ENCODE results near the gene GAB3. TPM values are rescaled to one million over a fixed set of nuclear protein-coding genes. Genes with fewer than 3 reads are reported as not detected.

Gene GAB3
- total RNA-seq, 1 donor from 2014 or later, result 1.7 TPM

- peak overlapping the region; percentile 87 for H3K27ac Mint-ChIP-seq (ENCODE audit: unreplicated experiment)
- H3K9me3 Mint-ChIP-seq (ENCODE audit: unreplicated experiment), result no peaks in the 10 kb centered on the region
- Histone ChIP-seq H2AFZ (ENCODE audit: low read depth, low read length) (peak overlapping the region; percentile 41), H3K27ac (ENCODE audit: low read depth, low read length) (peak overlapping the region; percentile 71), H3K36me3 (ENCODE audit: insufficient read depth, low read length) (no peaks in the 10 kb centered on the region), H3K9ac (ENCODE audit: low read length) (peak overlapping the region; percentile 48), H3K4me2 (ENCODE audit: low read length) (peak overlapping the region; percentile 62), H3K79me2 (ENCODE audit: insufficient read depth, low read length) (no peaks in the 10 kb centered on the region), H3K9me3 (ENCODE audit: insufficient read depth, low read depth, low read length) (no peaks in the 10 kb centered on the region), H3K4me3 (ENCODE audit: insufficient read depth, low read depth, low read length) (no peak overlapping the region), H3K27me3 (ENCODE audit: insufficient read depth, low read length) (no peaks in the 10 kb centered on the region), H4K20me1 (ENCODE audit: insufficient read depth, low read length) (no peaks in the 10 kb centered on the region), H3K4me1 (ENCODE audit: insufficient read depth, low read length) (peaks cover 60% of the 10 kb centered on the region)
- TF ChIP-seq EZH2 (IDR thresholded peaks at IDR 0.05; ENCODE audit: insufficient read depth, low read length), result no peak
- no peak for TF ChIP-seq CTCF (IDR thresholded peaks at IDR 0.05; ENCODE audit: insufficient read depth, low read depth, low read length)
- H3K27me3 Mint-ChIP-seq (ENCODE audit: low read depth, unreplicated experiment), result no peaks in the 10 kb centered on the region
- FAIRE-seq (peak; percentile 98), DNase-seq (ENCODE audit: low read depth) (peak; percentile 90)
- peak overlapping the region; percentile 42 for H3K4me3 Mint-ChIP-seq (ENCODE audit: unreplicated experiment)
- H3K4me1 Mint-ChIP-seq (ENCODE audit: low read depth, unreplicated experiment), result peaks cover 54% of the 10 kb centered on the region
- no peaks in the 10 kb centered on the region for H3K36me3 Mint-ChIP-seq (ENCODE audit: low read depth, unreplicated experiment)
These were observed 15.0 kb downstream of the GAB3 start for GRCh38 chrX:154735695-154736393.

- Histone ChIP-seq H3K9me3 (ENCODE audit: insufficient read depth, low read depth, low read length) (no peaks in the 10 kb centered on the region), H3K9ac (ENCODE audit: low read length) (peak overlapping the region; percentile 51), H3K27me3 (ENCODE audit: insufficient read depth, low read length) (no peaks in the 10 kb centered on the region), H2AFZ (ENCODE audit: low read depth, low read length) (peak overlapping the region; percentile 64), H4K20me1 (ENCODE audit: insufficient read depth, low read length) (no peaks in the 10 kb centered on the region), H3K4me2 (ENCODE audit: low read length) (peak overlapping the region; percentile 56), H3K4me3 (ENCODE audit: insufficient read depth, low read depth, low read length) (peak overlapping the region; percentile 1), H3K36me3 (ENCODE audit: insufficient read depth, low read length) (no peaks in the 10 kb centered on the region), H3K4me1 (ENCODE audit: insufficient read depth, low read length) (peaks cover 75% of the 10 kb centered on the region), H3K27ac (ENCODE audit: low read depth, low read length) (peak overlapping the region; percentile 71), H3K79me2 (ENCODE audit: insufficient read depth, low read length) (no peaks in the 10 kb centered on the region)
- DNase-seq (ENCODE audit: low read depth) (peak; percentile 73), FAIRE-seq (no peak)
- TF ChIP-seq CTCF (IDR thresholded peaks at IDR 0.05; ENCODE audit: insufficient read depth, low read depth, low read length) (no peak), EZH2 (IDR thresholded peaks at IDR 0.05; ENCODE audit: insufficient read depth, low read length) (no peak)
- Mint-ChIP-seq H3K27ac (ENCODE audit: unreplicated experiment) (peak overlapping the region; percentile 80), H3K36me3 (ENCODE audit: low read depth, unreplicated experiment) (no peaks in the 10 kb centered on the region), H3K4me3 (ENCODE audit: unreplicated experiment) (no peak overlapping the region), H3K27me3 (ENCODE audit: low read depth, unreplicated experiment) (no peaks in the 10 kb centered on the region), H3K9me3 (ENCODE audit: unreplicated experiment) (no peaks in the 10 kb centered on the region), H3K4me1 (ENCODE audit: low read depth, unreplicated experiment) (peaks cover 65% of the 10 kb centered on the region)
These were observed 16.7 kb downstream of the GAB3 start for GRCh38 chrX:154734061-154734781.

Data from astrocyte (in vitro differentiated cells and primary cell).